ENCODE data around the gene CADPS2. TPM values are rescaled to one million over a fixed set of nuclear protein-coding genes. Genes with fewer than 3 reads are reported as not detected.

The CADPS2 gene
- total RNA-seq, 2 experiments from 2014 or later = not detected

DNA sequence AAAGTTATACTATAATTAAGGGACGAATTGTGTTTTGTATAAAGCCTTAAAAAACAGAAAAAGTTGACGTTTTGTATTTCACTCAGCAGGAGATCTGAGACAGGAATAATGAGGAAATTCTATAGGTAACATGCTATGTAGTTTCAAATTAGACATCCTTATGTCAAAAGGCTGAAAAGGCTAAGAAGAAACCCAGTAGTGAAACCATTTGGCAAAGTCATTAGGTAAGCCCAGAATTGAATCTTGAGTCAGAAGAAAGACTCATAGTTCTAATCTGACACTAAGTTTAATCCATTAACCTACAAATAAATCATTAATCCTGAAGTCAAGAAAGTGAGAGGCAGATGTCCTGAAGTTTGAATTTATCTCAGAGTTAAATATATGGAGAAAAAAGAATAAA is 266.6 kb downstream of the CADPS2 start:
- DNase-seq (ENCODE audit: low spot score) = no peak
- H4K20me1 ChIP-seq (ENCODE audit: insufficient read depth, low read length) = no peaks in the 10 kb centered on the region

GRCh38 chr7:122618585-122619189 is 267.6 kb downstream of the CADPS2 start:
- Histone ChIP-seq H2AFZ (ENCODE audit: low read length) (no peak overlapping the region), H3K36me3 (ENCODE audit: insufficient read depth, low read length) (no peaks in the 10 kb centered on the region), H3K4me3 (ENCODE audit: low read depth, low read length, poor library complexity, severe bottlenecking) (no peak overlapping the region), H3K9me3 (ENCODE audit: low read length) (no peaks in the 10 kb centered on the region), H3K27ac (ENCODE audit: low read depth, low read length, poor library complexity, severe bottlenecking) (no peak overlapping the region), H4K20me1 (ENCODE audit: insufficient read depth, low read length) (no peaks in the 10 kb centered on the region), H3K4me2 (ENCODE audit: low read length) (no peak overlapping the region), H3K4me1 (ENCODE audit: insufficient read depth, low read length, poor library complexity, severe bottlenecking) (no peaks in the 10 kb centered on the region), H3K79me2 (ENCODE audit: insufficient read depth, low read depth, low read length) (no peaks in the 10 kb centered on the region), H3K9me2 (ENCODE audit: insufficient read depth, low read length) (no peaks in the 10 kb centered on the region)
- CTCF ChIA-PET (ENCODE audit: unreplicated experiment) = no interaction called here
- BruUV-seq (replicated peaks) = no TSS peak
- POLR2A ChIA-PET = no interaction called here
- TF ChIP-seq EZH2phosphoT487 (IDR thresholded peaks at IDR 0.05; ENCODE audit: borderline replicate concordance, low read depth, low read length) = no peak
- no peak for DNase-seq (ENCODE audit: low spot score)
- intact Hi-C loops (cut with micrococcal nuclease; ENCODE audit: unreplicated experiment) = no loop called here

More for the DNA sequence above, 266.6 kb downstream of the CADPS2 start:
- TF ChIP-seq CTCF (conservative IDR thresholded peaks at IDR 0.05; ENCODE audit: low read length) = no peak
- TF ChIP-seq EZH2phosphoT487 (IDR thresholded peaks at IDR 0.05; ENCODE audit: borderline replicate concordance, low read depth, low read length) = no peak
- CTCF ChIA-PET (ENCODE audit: unreplicated experiment) = no interaction called here
- Histone ChIP-seq H3K4me2 (ENCODE audit: low read length) (no peak overlapping the region), H3K27ac (ENCODE audit: low read depth, low read length, poor library complexity, severe bottlenecking) (no peak overlapping the region), H3K36me3 (ENCODE audit: insufficient read depth, low read length) (no peaks in the 10 kb centered on the region), H3K9me3 (ENCODE audit: low read length) (no peaks in the 10 kb centered on the region), H3K9me2 (ENCODE audit: insufficient read depth, low read length) (no peaks in the 10 kb centered on the region), H3K4me1 (ENCODE audit: insufficient read depth, low read length, poor library complexity, severe bottlenecking) (no peaks in the 10 kb centered on the region), H3K79me2 (ENCODE audit: insufficient read depth, low read depth, low read length) (no peaks in the 10 kb centered on the region), H2AFZ (ENCODE audit: low read length) (no peak overlapping the region), H3K4me3 (ENCODE audit: low read depth, low read length, poor library complexity, severe bottlenecking) (no peak overlapping the region)
- intact Hi-C loops (cut with micrococcal nuclease; ENCODE audit: unreplicated experiment) = no loop called here
- POLR2A ChIA-PET = no interaction called here
- no TSS peak for BruUV-seq (replicated peaks)

- POLR2A ChIA-PET = interaction anchor here (1.3 kb wide), 1 partner anchor 39 kb away, joined by 3 read pairs; no protein-coding TSS in a partner anchor
- CTCF ChIA-PET (ENCODE audit: unreplicated experiment) = no interaction called here
- no peak overlapping the region for H3K4me3 ChIP-seq (ENCODE audit: low read depth, low read length, poor library complexity, severe bottlenecking)
Measured at GRCh38 chr7:122616951-122617350, 269.3 kb downstream of the CADPS2 start.

More at GRCh38 chr7:122616951-122617350, 269.3 kb downstream of the CADPS2 start:
- H3K27ac ChIP-seq (ENCODE audit: low read depth, low read length, poor library complexity, severe bottlenecking) = no peak overlapping the region
- no peaks in the 10 kb centered on the region for H3K9me3 ChIP-seq (ENCODE audit: low read length)
- DNase-seq (ENCODE audit: low spot score) = no peak
- no peaks in the 10 kb centered on the region for H3K9me2 ChIP-seq (ENCODE audit: insufficient read depth, low read length)
- no peak overlapping the region for H3K4me2 ChIP-seq (ENCODE audit: low read length)
- BruUV-seq (replicated peaks) = no TSS peak
- no peaks in the 10 kb centered on the region for H3K4me1 ChIP-seq (ENCODE audit: insufficient read depth, low read length, poor library complexity, severe bottlenecking)
- intact Hi-C loops (cut with micrococcal nuclease; ENCODE audit: unreplicated experiment) = no loop called here
- H4K20me1 ChIP-seq (ENCODE audit: insufficient read depth, low read length) = no peaks in the 10 kb centered on the region
- no peak overlapping the region for H2AFZ ChIP-seq (ENCODE audit: low read length)
- H3K79me2 ChIP-seq (ENCODE audit: insufficient read depth, low read depth, low read length) = no peaks in the 10 kb centered on the region
- H3K36me3 ChIP-seq (ENCODE audit: insufficient read depth, low read length) = no peaks in the 10 kb centered on the region
- TF ChIP-seq CTCF (conservative IDR thresholded peaks at IDR 0.05; ENCODE audit: low read length) (no peak), EZH2phosphoT487 (IDR thresholded peaks at IDR 0.05; ENCODE audit: borderline replicate concordance, low read depth, low read length) (no peak)
